Stomach smooth muscle (tissue), 2 donors: ENCODE results near the gene LAMB2.

Source experiments
- H3K27ac ChIP-seq: one replicate; pipeline ENCODE4 v1.7.0; 2013; ENCODE audit warnings: mild to moderate bottlenecking, low read length, inconsistent platforms
- H3K27me3 ChIP-seq, 2 donors: one replicate each; pipeline ENCODE4 v1.7.0; 2013; ENCODE audit warnings: low read length in 2 of 2; ENCODE audit not compliant: insufficient read depth in 2 of 2, control insufficient read depth in 1 of 2
- H3K36me3 ChIP-seq, 2 donors: one replicate each; pipeline ENCODE4 v1.7.0; 2013; ENCODE audit warnings: low read length in 2 of 2; ENCODE audit not compliant: control insufficient read depth in 2 of 2, insufficient read depth in 2 of 2
- H3K4me1 ChIP-seq: one replicate; pipeline ENCODE4 v1.7.0; 2013; ENCODE audit warnings: low read length; ENCODE audit not compliant: control insufficient read depth, insufficient read depth
- H3K4me3 ChIP-seq, 2 donors: one replicate each; pipeline ENCODE4 v1.7.0; 2013; ENCODE audit warnings: low read length in 2 of 2
- H3K9ac ChIP-seq, 2 donors: one replicate each; pipeline ENCODE4 v1.7.0; 2013; ENCODE audit warnings: low read length in 2 of 2, mild to moderate bottlenecking in 1 of 2
- H3K9me3 ChIP-seq, 2 donors: one replicate each; pipeline ENCODE4 v1.7.0; 2013; ENCODE audit warnings: low read length in 2 of 2; ENCODE audit not compliant: control insufficient read depth in 2 of 2
- donor health status: healthy.
- donor health status: Pancreatic carcinoma.

Gene LAMB2

GRCh38 chr3:49132437-49133225 is at the start of gene LAMB2:
TSS of gene LAMB2 (minus strand) at chr3:49133050. CDS start at chr3:49132867, 183 bp downstream.
- Histone ChIP-seq H3K27ac (peak within 1 kb of the TSS; percentile 91), H3K9ac (peak within 1 kb of the TSS; percentile 83 to 94), H3K36me3 (peaks cover 26 to 27% of the 10 kb centered on the region in 2 donors), H3K4me3 (peak within 1 kb of the TSS; percentile 94 to 97), H3K27me3 (peaks cover 0 to 2% of the 10 kb centered on the region in 2 donors), H3K9me3 (no peaks in the 10 kb centered on the region), H3K4me1 (peaks cover 37% of the 10 kb centered on the region)

- Histone ChIP-seq H3K27ac (no peak overlapping the region), H3K9ac (no peak overlapping the region), H3K4me3 (no peak overlapping the region), H3K27me3 (no peaks in the 10 kb centered on the region), H3K36me3 (peaks cover 4 to 8% of the 10 kb centered on the region in 2 donors), H3K4me1 (no peaks in the 10 kb centered on the region), H3K9me3 (no peaks in the 10 kb centered on the region)
Measured at GRCh38 chr3:49181351-49181750, 48.5 kb upstream of the LAMB2 start.

- no peaks in the 10 kb centered on the region for H3K4me1 ChIP-seq
- no peak overlapping the region for H3K27ac ChIP-seq
- no peak overlapping the region for H3K4me3 ChIP-seq
- H3K9me3 ChIP-seq: no peaks in the 10 kb centered on the region
- H3K9ac ChIP-seq: no peak overlapping the region
- H3K27me3 ChIP-seq: no peaks in the 10 kb centered on the region
- H3K36me3 ChIP-seq: peaks cover 16 to 18% of the 10 kb centered on the region in 2 donors
Measured at GRCh38 chr3:49180116-49180515, 47.3 kb upstream of the LAMB2 start.

GRCh38 chr3:49177073-49177472 is 44.2 kb upstream of the LAMB2 start:
- H3K9ac ChIP-seq: no peak overlapping the region

GRCh38 chr3:49175530-49175929 is 42.7 kb upstream of the LAMB2 start:
- no peaks in the 10 kb centered on the region for H3K27me3 ChIP-seq
- H3K27ac ChIP-seq: no peak overlapping the region
- no peaks in the 10 kb centered on the region for H3K9me3 ChIP-seq
- no peak overlapping the region for H3K9ac ChIP-seq
- H3K4me1 ChIP-seq: peaks cover 40% of the 10 kb centered on the region
- no peak overlapping the region for H3K4me3 ChIP-seq
- H3K36me3 ChIP-seq: peaks cover 19 to 28% of the 10 kb centered on the region in 2 donors

More at GRCh38 chr3:49177073-49177472, 44.2 kb upstream of the LAMB2 start:
- no peak overlapping the region for H3K27ac ChIP-seq
- H3K4me1 ChIP-seq: peaks cover 29% of the 10 kb centered on the region
- H3K9me3 ChIP-seq: no peaks in the 10 kb centered on the region
- no peak overlapping the region for H3K4me3 ChIP-seq
- H3K27me3 ChIP-seq: no peaks in the 10 kb centered on the region
- peaks cover 19 to 28% of the 10 kb centered on the region in 2 donors for H3K36me3 ChIP-seq

- H3K27me3 ChIP-seq: no peaks in the 10 kb centered on the region
- H3K9ac ChIP-seq: peak overlapping the region; percentile 1 to 51
- no peaks in the 10 kb centered on the region for H3K9me3 ChIP-seq
- H3K4me1 ChIP-seq: peaks cover 43% of the 10 kb centered on the region
- peaks cover 19 to 28% of the 10 kb centered on the region in 2 donors for H3K36me3 ChIP-seq
- peak overlapping the region; percentile 68 to 90 for H3K4me3 ChIP-seq
- peak overlapping the region; percentile 91 for H3K27ac ChIP-seq
Measured at GRCh38 chr3:49174397-49174985, 41.6 kb upstream of the LAMB2 start.

- Histone ChIP-seq H3K4me3 (peak overlapping the region; percentile 68 to 90), H3K36me3 (peaks cover 19 to 27% of the 10 kb centered on the region in 2 donors), H3K9ac (peak overlapping the region; percentile 1 to 90), H3K9me3 (no peaks in the 10 kb centered on the region), H3K4me1 (peaks cover 43% of the 10 kb centered on the region), H3K27ac (peak overlapping the region; percentile 91), H3K27me3 (no peaks in the 10 kb centered on the region)
Measured at GRCh38 chr3:49173792-49174170, 40.9 kb upstream of the LAMB2 start.

GRCh38 chr3:49173116-49173791 is 40.4 kb upstream of the LAMB2 start:
- peak overlapping the region; percentile 83 to 90 for H3K9ac ChIP-seq
- no peaks in the 10 kb centered on the region for H3K27me3 ChIP-seq
- peak overlapping the region; percentile 91 for H3K27ac ChIP-seq
- H3K9me3 ChIP-seq: no peaks in the 10 kb centered on the region
- H3K4me3 ChIP-seq: peak overlapping the region; percentile 68 to 90
- peaks cover 43% of the 10 kb centered on the region for H3K4me1 ChIP-seq
- peaks cover 19 to 27% of the 10 kb centered on the region in 2 donors for H3K36me3 ChIP-seq

GRCh38 chr3:49172551-49173041 is 39.7 kb upstream of the LAMB2 start:
- Histone ChIP-seq H3K4me1 (peaks cover 43% of the 10 kb centered on the region), H3K36me3 (peaks cover 18 to 27% of the 10 kb centered on the region in 2 donors), H3K9me3 (no peaks in the 10 kb centered on the region), H3K27me3 (no peaks in the 10 kb centered on the region), H3K4me3 (peak overlapping the region; percentile 68 to 90), H3K9ac (peak overlapping the region; percentile 83 to 90), H3K27ac (peak overlapping the region; percentile 91)

- Histone ChIP-seq H3K4me1 (peaks cover 45% of the 10 kb centered on the region), H3K4me3 (peak overlapping the region; percentile 68 to 90), H3K9ac (peak overlapping the region; percentile 83 to 90), H3K27me3 (no peaks in the 10 kb centered on the region), H3K27ac (peak overlapping the region; percentile 91), H3K9me3 (no peaks in the 10 kb centered on the region), H3K36me3 (peaks cover 16 to 25% of the 10 kb centered on the region in 2 donors)
Measured at GRCh38 chr3:49171775-49172500, 39.1 kb upstream of the LAMB2 start.
